ENCODE data around the gene FXYD7. TPM values are rescaled to one million over a fixed set of nuclear protein-coding genes. Genes with fewer than 3 reads are reported as not detected.

FXYD7 gene
- total and polyA plus RNA-seq, 2 of the 13 experiments (the other 11 are each of a cell fraction or from before 2014, with no cell fraction given): 0.55 TPM; not detected in 1

GRCh38 chr19:35141837-35142605, 1.0 kb upstream of the FXYD7 start:
- no peak overlapping the region for H3K4me3 ChIP-seq (replicated peaks in 1 of 3; ENCODE audit: insufficient read depth in 1 of 3, low read depth in 2 of 3, low read length in 3 of 3)
- WGBS (ENCODE audit: low lambda C conversion rate): 86% methylated on average over 21 of the region's 21 CpGs
- ChIA-PET POLR2A (no interaction called here), CTCF (ENCODE audit: low intra/inter-chr PET ratio, low total read pairs) (interaction anchor here (1.3 kb wide), 1 partner anchor 75 kb away, joined by 4 read pairs; no protein-coding TSS in a partner anchor)
- no peaks in the 10 kb centered on the region for H3K9me3 ChIP-seq (ENCODE audit: low read length)
- ATAC-seq: no peak
- H3K4me1 ChIP-seq (ENCODE audit: insufficient read depth, low read length): peaks cover 39% of the 10 kb centered on the region
- no peak overlapping the region for H3K9ac ChIP-seq (ENCODE audit: insufficient read depth, low read depth, low read length)
- TF ChIP-seq ZNF629 (CRISPR knock-in tag; conservative IDR thresholded peaks at IDR 0.05) (peak; percentile 50; the same call in 1 of the 2 replicates), POLR2A (IDR thresholded peaks at IDR 0.05; ENCODE audit: insufficient read depth in 1 of 2, low read depth in 2 of 2, low read length in 2 of 2) (no peak)
- in situ Hi-C loops (cut with HindIII; ENCODE audit: extremely low pct_ligation_motif_present, low pct_unique_long_range_greater_than_20kb) (no loop called here), intact Hi-C loops (cut with micrococcal nuclease; ENCODE audit: unreplicated experiment) (no loop called here)
- no TSS peak for BruUV-seq (replicated peaks)
- H3K4me2 ChIP-seq (ENCODE audit: low read depth, low read length): no peak overlapping the region
- FAIRE-seq: no peak
- no peaks in the 10 kb centered on the region for H3K79me2 ChIP-seq (ENCODE audit: insufficient read depth, low read length)
- no peak overlapping the region for H3K27ac ChIP-seq (ENCODE audit: extremely low read length, insufficient read depth, low read length)
- no peak for DNase-seq (ENCODE audit: low spot score)
- H4K20me1 ChIP-seq (ENCODE audit: insufficient read depth, low read length): no peaks in the 10 kb centered on the region
- no peak overlapping the region for H2AFZ ChIP-seq (ENCODE audit: low read length)
- no peaks in the 10 kb centered on the region; a peak in 2 of 5 replicates for H3K27me3 ChIP-seq (ENCODE audit: control insufficient read depth in 1 of 2, insufficient read depth in 2 of 2, low read length in 2 of 2)
- H3K36me3 ChIP-seq (replicated peaks in 1 of 2; ENCODE audit: control insufficient read depth in 1 of 2, insufficient read depth in 2 of 2, low read length in 2 of 2): no peaks in the 10 kb centered on the region

DNA sequence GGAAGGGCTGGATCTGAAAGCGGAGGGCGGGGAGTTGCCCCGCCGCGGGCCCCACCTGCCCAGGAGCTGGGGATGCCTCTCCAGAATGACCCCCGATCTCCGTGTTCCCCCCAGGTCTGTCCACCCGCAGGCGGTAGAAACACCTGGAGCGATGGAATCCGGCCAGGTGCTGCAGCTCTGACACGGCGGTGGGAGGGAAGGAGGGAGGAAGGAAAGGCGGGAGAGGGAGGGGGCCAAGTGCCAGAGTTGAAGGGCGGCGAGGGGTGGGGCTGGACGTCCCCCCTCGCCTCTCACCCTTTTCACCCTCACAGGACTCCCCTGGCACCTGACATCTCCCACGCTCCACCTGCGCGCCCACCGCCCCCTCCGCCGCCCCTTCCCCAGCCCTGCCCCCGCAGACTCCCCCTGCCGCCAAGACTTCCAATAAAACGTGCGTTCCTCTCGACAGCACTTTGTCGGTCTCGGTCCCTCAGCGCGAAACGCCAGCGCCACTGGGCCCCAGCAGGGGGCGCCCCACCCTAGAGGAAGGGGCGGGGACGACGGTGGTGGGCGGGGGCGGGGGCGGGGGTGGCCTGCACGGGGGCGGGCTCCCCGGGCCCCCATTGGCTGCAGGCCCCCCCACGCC, 337 bp upstream of the FXYD7 start:
- Histone ChIP-seq H3K27ac (ENCODE audit: extremely low read length, insufficient read depth, low read length) (no peak overlapping the region), H3K36me3 (replicated peaks in 1 of 2; ENCODE audit: control insufficient read depth in 1 of 2, insufficient read depth in 2 of 2, low read length in 2 of 2) (no peaks in the 10 kb centered on the region), H3K4me3 (replicated peaks in 1 of 3; ENCODE audit: insufficient read depth in 1 of 3, low read depth in 2 of 3, low read length in 3 of 3) (no peak overlapping the region), H4K20me1 (ENCODE audit: insufficient read depth, low read length) (no peaks in the 10 kb centered on the region), H3K9ac (ENCODE audit: insufficient read depth, low read depth, low read length) (no peak overlapping the region), H3K4me2 (ENCODE audit: low read depth, low read length) (no peak overlapping the region), H3K27me3 (ENCODE audit: control insufficient read depth in 1 of 2, insufficient read depth in 2 of 2, low read length in 2 of 2) (no peaks in the 10 kb centered on the region; a peak in 2 of 5 replicates), H3K79me2 (ENCODE audit: insufficient read depth, low read length) (no peaks in the 10 kb centered on the region), H3K4me1 (ENCODE audit: insufficient read depth, low read length) (peaks cover 32% of the 10 kb centered on the region), H2AFZ (ENCODE audit: low read length) (no peak overlapping the region), H3K9me3 (ENCODE audit: low read length) (no peaks in the 10 kb centered on the region)
- no peak for FAIRE-seq
- no peak for DNase-seq (ENCODE audit: low spot score)
- BruUV-seq (replicated peaks): no TSS peak
- WGBS (ENCODE audit: low lambda C conversion rate): 77% methylated on average over 40 of the region's 46 CpGs
- POLR2A ChIA-PET: no interaction called here
- no peak for ATAC-seq
- TF ChIP-seq ZNF552 (CRISPR knock-in tag; IDR thresholded peaks at IDR 0.05; ENCODE audit: borderline replicate concordance): no peak
- TF ChIP-seq, protein P1, sequence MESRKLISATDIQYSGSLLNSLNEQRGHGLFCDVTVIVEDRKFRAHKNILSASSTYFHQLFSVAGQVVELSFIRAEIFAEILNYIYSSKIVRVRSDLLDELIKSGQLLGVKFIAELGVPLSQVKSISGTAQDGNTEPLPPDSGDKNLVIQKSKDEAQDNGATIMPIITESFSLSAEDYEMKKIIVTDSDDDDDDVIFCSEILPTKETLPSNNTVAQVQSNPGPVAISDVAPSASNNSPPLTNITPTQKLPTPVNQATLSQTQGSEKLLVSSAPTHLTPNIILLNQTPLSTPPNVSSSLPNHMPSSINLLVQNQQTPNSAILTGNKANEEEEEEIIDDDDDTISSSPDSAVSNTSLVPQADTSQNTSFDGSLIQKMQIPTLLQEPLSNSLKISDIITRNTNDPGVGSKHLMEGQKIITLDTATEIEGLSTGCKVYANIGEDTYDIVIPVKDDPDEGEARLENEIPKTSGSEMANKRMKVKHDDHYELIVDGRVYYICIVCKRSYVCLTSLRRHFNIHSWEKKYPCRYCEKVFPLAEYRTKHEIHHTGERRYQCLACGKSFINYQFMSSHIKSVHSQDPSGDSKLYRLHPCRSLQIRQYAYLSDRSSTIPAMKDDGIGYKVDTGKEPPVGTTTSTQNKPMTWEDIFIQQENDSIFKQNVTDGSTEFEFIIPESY (CRISPR knock-in tag; IDR thresholded peaks at IDR 0.05): peak; percentile 61; the same call in 1 of the 2 replicates
- TF ChIP-seq, protein P2, sequence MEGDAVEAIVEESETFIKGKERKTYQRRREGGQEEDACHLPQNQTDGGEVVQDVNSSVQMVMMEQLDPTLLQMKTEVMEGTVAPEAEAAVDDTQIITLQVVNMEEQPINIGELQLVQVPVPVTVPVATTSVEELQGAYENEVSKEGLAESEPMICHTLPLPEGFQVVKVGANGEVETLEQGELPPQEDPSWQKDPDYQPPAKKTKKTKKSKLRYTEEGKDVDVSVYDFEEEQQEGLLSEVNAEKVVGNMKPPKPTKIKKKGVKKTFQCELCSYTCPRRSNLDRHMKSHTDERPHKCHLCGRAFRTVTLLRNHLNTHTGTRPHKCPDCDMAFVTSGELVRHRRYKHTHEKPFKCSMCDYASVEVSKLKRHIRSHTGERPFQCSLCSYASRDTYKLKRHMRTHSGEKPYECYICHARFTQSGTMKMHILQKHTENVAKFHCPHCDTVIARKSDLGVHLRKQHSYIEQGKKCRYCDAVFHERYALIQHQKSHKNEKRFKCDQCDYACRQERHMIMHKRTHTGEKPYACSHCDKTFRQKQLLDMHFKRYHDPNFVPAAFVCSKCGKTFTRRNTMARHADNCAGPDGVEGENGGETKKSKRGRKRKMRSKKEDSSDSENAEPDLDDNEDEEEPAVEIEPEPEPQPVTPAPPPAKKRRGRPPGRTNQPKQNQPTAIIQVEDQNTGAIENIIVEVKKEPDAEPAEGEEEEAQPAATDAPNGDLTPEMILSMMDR (CRISPR knock-in tag; IDR thresholded peaks at IDR 0.05): peak; percentile 44; the same call in 1 of the 2 replicates
- intact Hi-C loops (cut with micrococcal nuclease; ENCODE audit: unreplicated experiment) (no loop called here), in situ Hi-C loops (cut with HindIII; ENCODE audit: extremely low pct_ligation_motif_present, low pct_unique_long_range_greater_than_20kb) (no loop called here)
- CTCF ChIA-PET (ENCODE audit: low intra/inter-chr PET ratio, low total read pairs): no interaction called here

Measured in HepG2 (cell line).